GM18498 (cell line): ENCODE data around the gene SRPK1.

Source experiments
- ATAC-seq: cut with Tn5 transposase; IDR thresholded peaks from one replicate; pipeline ENCODE4 v1.9.1; 2021; ENCODE audit warnings: mild to moderate bottlenecking, moderate library complexity; ENCODE audit not compliant: unreplicated experiment

SRPK1 gene

GRCh38 chr6:35829306-35829705, 91.6 kb downstream of the SRPK1 start:
- no peak for ATAC-seq

DNA sequence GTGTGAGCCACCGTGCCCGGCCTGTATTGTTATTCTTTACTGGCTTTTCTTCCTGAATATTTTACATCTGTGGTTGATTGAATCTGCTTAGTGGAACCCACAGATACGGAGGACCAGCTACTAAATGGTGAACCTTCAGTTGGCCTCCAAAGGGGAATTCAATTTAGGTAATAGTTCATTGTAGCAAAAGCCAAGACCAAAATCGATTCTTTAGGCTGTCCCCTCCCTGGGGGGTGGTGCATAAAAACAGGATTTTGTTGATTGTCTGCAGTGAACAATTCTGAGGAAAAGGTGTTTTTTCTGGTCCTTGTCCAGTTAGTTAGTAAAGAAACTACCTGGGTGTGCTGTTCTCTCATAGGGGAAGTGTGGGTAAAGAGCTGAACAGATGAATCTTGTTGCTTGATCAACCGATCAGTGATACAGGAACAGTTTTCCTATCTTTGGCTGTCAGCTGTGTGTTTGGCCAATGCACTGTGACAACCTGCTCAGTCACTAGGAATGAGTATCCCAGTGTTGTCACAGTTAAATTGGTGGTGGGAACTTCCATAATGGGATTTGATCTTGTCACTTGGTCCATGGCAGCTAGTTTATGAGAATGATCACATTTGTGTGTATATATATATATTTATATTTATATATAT, 96.2 kb downstream of the SRPK1 start:
- ATAC-seq = no peak

GRCh38 chr6:35823601-35824000, 97.3 kb downstream of the SRPK1 start:
- no peak for ATAC-seq

DNA sequence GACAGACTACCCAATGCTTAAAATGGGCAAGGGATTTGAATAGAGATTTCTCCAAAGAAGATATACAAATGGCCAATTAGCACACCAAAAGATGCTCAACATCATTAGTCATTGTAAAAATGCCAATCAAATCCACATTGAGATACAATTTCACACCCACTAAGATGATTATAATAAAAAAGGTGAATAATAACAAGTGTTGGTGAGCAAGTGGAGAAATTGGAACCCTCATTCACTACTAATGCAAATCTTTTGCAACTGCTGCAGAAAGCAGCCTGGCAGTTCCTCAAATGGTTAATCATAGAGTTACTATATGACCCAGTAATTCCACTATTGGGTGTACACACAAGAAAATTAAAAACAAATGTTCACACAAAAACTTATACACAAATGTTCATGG, 103.4 kb downstream of the SRPK1 start:
- no peak for ATAC-seq

DNA sequence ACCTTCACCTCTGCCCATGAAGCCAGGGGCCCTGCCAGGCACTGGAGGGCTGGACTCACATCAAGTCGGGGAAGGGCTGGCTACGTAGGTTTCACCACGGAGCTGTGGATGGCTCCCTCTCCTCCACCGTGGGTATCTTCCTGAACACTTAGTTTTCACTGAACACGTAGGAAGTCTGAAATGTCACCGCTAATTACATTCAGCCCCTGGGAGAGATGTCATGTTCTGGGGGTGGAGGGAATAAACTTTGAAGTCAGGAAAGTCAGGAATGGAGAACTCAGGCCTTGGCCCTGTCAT, 109.3 kb downstream of the SRPK1 start:
- ATAC-seq = no peak

- no peak for ATAC-seq
These were observed 109.8 kb downstream of the SRPK1 start for GRCh38 chr6:35810971-35811698.

DNA sequence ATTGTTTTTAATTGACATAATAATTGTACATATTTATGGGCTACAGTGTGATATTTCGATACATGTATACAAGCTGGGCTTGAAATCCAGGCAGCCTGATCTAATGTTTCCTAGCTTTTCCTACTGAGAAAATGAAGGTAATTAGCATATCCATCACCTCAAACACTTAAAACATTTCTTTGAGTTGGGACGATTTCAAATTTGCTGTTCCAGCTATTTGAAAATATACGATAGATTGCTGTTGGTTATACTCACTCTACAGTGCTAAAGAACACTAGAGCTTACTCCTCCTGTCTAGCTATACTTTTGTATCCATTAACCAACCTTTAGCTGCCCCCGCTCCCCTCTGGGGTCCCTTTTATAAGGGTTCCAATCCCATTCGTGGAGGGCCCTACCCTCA, 111.1 kb downstream of the SRPK1 start:
- ATAC-seq = no peak

- no peak for ATAC-seq
These were observed 112.2 kb downstream of the SRPK1 start for GRCh38 chr6:35808688-35809087.

- ATAC-seq = no peak
These were observed 115.7 kb downstream of the SRPK1 start, which contains the start of gene LHFPL5 for GRCh38 chr6:35804996-35805736. Gene LHFPL5 (plus strand): TSS chr6:35805352. CDS start chr6:35805671, 319 bp downstream.

GRCh38 chr6:35801148-35801547, 119.8 kb downstream of the SRPK1 start:
- no peak for ATAC-seq

- ATAC-seq = no peak
These were observed 122.2 kb downstream of the SRPK1 start for GRCh38 chr6:35798706-35799105.

DNA sequence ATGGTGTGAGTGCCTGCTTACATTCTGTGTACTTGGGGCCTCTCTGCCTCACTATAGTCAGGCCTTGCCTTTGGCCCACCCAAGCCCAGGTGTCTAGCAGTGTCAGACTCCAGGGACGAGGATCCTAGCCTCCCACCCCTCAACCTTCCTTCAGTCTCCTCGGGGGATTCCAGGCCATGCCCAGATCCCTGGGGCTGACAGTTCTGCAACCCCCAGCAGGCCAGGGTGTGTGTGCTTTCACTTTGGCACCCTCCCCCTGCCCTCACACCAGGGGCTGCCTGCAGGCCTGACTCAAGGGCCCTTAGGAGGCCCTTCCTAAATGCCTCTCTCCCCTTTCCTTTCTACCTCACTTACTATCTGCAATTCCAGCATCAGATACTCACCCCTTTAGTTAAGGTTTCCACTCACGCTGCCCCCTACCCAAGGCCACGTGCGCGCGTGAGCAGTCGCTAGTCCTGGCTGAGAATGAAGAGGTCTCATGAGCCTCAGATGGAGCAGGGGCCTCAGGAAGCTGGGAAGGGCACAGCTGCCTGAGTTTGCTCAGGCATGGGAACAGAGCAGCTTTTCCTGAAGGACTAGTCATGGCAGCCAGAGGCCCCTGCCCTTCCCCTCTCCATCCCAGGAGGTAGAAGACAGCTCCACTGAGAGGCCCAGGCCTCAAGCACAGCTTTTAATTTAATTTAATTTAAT, 122.9 kb downstream of the SRPK1 start:
- no peak for ATAC-seq

DNA sequence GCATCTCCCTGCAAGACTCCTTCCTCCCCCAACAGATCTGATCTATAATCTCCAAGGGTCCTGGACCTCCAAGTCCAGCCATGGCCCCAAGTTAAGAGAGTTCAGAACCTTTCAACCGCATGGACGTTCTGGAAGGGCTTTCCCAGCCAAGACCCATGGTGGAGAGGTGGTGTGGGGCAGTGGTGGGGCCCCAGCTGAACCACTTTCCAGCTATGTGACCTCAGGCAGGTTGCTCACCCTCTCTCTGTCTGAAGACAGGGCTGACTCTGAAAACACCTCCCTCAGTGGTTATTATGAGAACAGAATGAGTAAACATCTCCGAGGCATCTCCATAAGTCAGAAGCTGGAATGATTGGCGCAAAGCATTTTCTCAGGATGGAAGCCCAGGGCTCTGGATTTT, 124.7 kb downstream of the SRPK1 start:
- no peak for ATAC-seq

DNA sequence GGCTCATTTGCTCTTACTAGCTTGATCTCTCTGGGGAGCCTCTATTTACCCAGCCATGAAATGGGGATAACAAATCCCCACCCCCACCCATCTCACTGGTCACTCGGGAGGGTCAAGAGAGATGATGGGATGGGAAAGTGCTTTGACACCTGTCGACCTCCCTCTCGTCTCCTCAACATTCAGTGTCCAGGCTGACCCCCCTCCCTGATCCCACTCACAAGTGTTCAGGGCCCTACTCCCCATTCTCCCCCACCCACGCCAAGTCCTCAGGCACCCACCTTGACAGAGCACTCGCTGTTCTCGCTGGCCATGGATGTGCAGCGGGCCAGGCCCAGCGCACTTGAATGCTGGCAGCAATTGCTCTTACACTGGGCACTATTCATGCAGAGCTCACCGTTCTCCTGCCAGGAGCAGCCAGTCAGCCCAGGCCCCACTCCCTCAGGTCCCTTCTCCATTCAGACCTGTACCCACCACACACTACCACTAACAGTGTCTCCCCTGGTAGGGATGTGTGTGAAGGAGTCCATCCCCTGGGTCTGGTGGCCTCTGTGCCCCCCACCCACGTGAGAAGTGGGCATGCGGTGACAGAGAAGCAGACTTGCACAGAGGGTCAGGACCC, 125.3 kb downstream of the SRPK1 start:
- no peak for ATAC-seq

DNA sequence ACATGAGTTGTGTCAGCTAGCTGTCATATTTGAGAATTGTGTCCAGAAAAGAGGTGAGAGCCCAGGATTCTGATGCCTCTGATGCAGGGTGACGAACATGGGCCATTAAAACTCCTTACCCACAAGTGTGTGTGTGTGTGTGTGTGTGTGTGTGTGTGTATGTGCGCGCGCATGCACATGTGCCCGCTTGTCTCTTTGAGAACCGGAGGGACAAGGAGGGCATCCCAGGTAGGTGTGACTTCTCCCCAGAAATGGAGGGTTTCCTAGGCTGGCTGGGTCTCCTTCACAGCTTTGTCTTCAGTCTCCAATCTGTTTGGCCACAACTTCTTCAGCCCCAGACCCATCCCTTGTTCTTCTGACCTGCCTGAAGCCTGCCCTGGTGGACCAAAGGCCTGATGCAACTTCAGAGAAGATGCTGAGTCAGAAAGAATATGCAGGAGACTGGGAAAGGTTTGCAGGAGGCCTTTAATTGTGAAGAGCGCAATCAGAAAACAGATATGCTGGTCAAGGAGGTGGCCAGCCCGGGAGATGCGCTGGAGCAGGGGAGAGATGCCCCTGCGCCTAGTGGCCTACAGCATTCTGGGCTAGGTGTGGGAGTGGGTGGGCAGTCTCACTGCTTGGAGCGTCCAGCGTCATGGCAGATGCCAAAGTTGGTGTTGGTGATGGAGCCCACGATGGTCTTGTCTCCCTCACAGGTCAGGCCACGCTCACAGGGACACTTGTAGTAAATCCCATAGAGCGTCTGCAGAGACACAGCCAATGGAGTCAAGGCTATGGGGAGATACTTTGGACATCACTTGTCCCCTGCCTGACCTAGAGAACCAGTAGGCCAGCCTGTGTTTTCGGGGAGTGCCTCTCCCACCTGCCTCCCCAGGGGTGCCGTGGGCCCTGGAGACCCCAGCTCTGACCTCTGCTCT, 126.1 kb downstream of the SRPK1 start:
- ATAC-seq = no peak

DNA sequence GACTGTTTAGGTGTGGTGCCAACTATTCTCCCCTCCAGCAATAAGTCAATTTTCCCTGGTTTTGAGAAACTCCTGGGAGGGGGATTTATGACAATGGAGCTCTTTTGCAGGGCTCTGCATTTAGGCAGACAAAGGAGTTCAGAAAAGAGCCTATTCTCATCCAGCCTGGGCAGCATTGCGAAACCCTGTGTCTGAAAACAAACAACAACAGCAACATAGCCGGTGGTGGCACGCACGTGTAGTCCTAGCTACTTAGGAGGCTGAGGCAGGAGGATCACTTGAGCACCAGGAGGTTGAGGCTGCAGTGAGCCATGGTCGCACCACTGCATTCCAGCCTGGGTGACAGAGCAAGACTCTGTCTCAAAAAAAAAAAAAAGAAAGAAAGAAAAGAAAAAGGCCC, 130.2 kb downstream of the SRPK1 start:
- ATAC-seq = no peak

DNA sequence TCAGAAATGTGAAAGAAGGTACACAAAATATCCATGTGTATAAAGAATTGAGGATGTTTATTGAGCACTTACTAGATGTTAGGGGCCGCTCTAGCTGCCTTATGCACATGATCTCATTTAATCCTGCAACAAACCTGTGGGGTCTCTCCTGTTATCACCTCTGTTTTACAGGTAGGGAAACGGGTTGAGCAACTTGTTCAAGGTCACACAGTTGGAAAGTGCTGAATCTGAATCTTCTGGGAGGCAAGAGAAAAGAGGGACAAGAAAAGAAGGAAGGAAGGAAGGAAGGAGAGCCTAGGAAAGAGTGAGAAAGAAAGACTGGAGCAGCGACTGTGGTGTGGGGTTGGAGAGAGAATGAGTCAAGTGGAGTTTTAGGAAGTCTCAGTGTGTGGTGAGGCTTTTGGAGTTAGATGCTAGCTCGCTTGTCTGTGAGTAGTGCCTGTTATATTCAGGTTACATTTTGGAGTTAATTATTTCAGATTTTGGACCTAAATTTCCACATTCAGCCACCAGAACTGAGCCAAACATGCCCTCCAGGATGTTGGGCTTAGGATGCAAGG, 132.4 kb downstream of the SRPK1 start:
- ATAC-seq = no peak

DNA sequence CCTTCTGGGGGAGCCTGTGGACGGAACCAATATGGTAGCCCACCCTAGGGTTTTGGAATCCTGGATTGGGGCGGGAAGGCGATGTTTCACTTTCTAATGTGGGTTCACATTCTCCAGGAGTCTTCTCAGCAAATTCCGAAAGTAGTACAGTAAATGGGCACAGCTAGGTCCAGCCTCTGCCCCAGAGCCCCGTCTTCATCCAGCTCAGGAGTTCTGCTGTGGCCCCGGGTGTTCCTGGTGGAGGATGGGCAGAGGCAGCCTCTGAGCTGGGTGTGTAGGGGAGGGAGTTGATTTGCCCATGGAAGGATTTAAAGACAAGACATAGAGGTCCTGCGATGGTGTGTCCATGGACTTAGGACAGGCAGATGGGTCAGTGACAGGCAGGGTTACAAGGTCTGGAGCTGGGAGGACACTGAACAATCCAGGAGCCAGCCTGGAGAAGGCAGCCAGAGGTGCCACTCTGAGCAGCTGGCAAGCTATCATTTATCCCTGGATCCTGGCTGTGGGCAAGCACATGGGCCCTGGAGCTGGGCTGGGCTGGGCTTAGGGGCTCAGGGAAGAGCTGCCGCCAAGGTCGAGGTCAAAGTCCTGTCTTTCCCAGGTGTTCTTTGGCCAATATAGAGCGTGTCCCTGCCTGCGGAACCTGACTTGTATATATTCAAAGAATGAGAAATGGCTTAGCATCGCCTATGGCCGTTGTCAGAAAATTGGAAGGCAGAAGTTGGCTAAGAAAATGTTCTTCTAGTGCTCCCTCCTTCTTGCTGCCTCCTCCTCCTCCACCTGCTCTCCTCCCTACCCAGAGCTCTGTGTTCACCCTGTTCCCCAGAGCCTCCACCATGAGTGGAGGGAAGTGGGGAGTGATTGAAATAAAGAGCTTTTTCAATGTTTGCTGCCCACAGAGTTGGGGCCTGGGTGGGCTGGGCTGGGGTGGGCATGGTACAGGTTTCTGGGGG, 133.4 kb downstream of the SRPK1 start:
- no peak for ATAC-seq

GRCh38 chr6:35786810-35787209, 134.1 kb downstream of the SRPK1 start:
- no peak for ATAC-seq
